Suppressor macrophage (primary cell): ENCODE data around the gene FAN1.
A peak's percentile ranks its signal among the peaks of the same experiment; 100 is the strongest.
"Not testable (repeated sequence)": the region's sequence is repeated elsewhere in the genome, so short reads cannot be mapped to it uniquely, and the experiment has no call there.

Source experiments
- DNase-seq, 4 experiments: peaks; one replicate each; pipeline ENCODE4 v3.0.0-alpha.2; 2020 to 2022
- total RNA-seq, 17 experiments: gene quantifications; one replicate each; lab custom pipeline; 2026; ENCODE audit warnings: mixed read lengths in 6 of 17, inconsistent platforms in 3 of 17; lab: John Stamatoyannopoulos, UW

The FAN1 gene
- 3.1 to 45.1 (median 21.1) reads per million in 17 experiments for total RNA-seq

DNA sequence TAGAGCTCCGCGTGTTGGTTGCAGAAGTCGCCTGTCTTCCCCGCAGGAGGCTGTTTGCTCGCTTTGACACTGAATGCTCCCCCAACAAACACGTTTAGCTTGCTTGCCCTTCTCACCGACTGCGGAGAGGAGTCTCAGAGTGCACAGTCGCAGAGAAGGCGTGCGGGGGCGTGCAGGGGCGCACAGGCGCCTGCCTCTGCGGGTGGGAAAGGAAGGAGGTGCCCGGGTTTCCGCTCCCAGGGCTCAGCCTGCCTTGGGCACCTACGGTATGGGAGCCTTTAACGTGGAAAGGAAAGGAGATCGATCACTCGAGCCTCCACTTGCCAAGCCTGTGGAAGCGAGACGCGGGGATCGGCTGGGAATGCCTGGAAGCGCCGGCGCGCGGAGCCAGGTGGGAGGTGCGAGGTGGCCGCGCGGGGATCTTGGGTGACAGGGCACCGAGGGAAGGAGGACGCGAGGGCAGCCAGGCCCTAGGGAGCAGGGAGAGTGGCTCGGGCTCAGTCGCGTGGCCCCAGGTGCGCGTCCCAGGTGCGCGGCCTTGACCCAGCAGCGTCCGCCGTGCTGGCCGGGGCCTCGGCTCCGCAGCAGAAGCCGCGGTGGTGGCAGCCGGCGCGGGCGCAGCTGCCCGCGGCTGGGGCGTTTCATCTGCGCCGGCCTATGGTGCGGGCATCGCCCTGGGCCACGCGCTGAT is at the start of gene FAN1:
Gene FAN1 (plus strand): TSS at position 419 of the 691 bp plus-strand sequence. CDS start 749 bp downstream, outside the sequence.
- DNase-seq: peak; percentile 78 to 90 (median 84)

DNA sequence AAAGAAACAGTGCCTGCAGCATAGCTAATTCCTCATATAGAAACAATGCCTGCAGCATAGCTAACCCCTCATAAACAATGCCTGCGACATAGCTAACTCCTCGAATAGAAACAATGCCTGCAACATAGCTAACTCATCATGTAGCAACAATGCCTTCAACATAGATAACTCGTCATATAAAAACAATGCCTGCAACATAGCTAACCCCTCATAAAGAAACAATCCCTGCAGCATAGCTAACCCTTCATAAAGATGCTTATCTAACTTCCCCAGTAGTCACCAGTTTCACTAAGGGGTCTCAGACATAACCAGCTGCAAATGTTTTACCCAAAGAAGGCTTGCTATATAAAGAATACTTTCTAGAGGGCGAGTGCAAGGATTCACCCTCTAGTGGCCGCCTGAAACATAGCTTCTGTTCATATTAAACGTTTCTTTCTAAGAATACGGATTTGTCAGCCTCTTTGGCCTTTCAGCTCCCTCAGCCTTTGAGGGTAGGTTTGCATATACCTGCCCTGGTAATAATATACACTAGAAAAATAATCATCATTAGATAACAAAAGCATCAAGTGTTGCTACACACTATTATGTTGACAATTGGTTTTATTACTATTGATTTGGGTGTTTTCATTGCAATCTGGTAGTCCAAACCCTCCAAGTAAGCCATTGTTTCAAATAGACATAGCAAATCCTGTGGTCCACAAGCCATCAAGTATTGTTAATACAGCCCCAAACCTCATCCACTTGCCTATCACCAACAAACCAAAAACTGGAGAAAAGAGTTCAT is 44.4 kb upstream of the FAN1 start:
- peak; percentile 9 to 34 (median 29) for DNase-seq

DNA sequence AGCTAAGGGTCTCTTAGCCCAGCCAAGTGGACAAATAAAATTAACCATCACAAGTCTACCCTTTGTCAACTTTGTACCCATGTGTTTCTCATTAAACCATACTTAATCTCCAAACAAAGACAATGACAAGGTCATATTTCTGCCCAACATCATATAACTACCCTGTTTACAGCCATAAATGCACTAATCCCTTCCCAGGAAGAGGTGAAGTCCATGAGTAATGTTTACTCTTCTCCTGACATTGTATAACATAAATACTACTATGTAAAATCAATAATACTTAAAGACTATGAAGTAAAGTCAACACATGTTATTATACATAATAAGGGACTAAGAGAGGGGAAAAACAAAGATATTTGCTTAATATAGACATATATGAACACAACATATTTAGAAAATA is 38.5 kb upstream of the FAN1 start:
- no peak for DNase-seq

DNA sequence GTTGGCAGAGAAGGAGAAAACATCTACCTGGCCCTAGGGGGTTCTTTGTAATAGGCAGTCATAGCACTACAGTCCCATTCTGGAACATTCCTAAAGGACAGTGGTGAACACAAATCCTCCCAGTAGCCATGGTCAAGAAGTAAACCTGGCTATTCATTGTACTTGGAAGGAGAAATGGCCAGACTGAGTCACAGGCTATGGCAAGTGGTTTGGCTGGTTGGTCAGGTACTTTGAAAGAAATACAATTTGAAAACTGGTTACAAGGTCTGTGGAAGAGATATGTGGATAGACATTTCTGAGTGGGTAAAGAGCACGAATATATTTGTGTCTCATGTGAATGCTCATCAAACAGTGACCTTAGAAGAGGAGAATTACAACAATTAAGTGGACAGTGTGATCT is 33.0 kb upstream of the FAN1 start:
- no peak for DNase-seq

DNA sequence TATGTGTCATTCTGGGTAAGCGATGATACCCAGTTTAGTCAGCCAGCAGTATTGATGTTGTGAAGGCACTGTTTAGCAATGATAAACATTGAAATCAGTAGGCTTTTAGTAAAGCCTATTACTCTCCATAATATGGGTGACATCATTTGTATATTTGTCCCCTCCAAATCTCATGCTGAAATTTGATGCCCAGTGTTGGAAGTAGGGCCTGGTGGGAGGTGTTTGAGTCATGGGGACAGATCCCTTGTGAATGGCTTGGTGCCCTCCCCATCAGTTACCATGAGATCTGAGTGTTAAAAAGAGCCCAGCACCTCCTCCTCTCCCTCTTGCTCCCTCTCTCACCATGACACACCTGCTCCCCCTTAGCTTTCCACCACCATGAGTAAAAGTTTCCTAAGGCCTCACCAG is 31.4 kb upstream of the FAN1 start:
- no peak for DNase-seq

DNA sequence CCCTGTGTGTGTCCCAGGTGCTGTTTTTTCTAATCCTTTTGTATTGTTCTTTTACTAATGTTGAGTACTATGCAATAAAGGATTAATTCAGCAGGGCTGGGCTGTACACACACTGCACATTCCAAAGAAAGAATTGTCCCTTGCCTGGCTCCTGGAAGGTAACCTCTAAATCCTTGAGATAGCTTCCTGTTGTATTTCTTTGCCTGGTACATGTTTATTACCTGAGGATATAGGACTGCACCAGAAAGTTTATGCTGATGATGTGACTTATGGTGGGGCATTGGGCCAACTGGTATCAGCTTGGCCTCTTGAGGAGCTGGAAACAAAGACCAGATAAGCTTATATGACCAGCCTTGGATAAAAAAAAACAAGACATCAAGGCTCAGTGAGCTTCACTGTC is 26.6 kb upstream of the FAN1 start:
- no peak for DNase-seq

DNA sequence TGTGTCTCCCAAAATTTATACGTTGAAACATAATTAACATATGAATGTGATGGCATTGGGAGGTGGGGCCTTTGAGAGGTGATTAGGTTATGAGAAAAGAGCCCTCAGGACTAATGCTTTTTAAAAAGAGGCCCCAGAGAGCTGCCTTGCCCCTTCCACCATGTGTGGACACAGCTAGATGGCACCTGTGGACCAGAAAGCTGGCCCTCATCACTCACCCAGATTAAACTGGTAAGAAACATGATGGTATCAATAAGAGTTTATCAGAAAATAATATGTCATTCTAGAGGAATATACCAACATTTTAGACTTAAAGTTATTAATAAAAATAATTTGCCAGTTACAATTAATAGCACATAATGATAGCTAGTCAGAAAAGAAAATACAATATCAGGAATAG is 25.2 kb upstream of the FAN1 start:
- DNase-seq: no peak

DNA sequence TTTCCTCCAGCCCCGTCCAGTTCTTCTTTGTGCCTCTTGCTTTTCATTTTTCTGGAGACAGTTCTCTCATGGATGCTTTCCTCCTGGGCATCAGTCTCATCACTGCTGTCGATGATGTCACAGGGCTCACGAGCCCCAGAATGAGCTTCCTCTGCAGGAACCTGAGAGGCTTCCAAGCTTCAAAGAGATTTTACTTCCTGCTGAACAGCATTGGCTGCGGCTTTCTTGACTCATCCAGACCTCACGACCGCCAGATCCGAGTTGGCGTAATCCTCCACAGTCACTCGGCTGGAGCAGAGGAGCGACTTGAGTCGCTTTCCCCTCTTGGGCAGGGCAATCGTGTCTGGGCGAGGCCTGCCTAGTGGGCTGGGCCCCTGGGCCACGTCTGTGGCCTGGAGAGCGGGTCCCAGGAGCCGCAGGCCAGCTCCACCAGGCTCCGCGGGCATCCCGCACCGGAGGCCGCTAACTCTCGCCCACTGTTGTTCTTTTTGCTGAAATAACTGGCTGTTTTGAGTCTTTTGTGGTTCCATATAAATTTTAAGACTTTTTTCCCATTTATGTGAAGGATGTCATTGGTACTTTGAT is 20.8 kb upstream of the FAN1 start:
- peak in 1 of 4 experiments; percentile 15 for DNase-seq

DNA sequence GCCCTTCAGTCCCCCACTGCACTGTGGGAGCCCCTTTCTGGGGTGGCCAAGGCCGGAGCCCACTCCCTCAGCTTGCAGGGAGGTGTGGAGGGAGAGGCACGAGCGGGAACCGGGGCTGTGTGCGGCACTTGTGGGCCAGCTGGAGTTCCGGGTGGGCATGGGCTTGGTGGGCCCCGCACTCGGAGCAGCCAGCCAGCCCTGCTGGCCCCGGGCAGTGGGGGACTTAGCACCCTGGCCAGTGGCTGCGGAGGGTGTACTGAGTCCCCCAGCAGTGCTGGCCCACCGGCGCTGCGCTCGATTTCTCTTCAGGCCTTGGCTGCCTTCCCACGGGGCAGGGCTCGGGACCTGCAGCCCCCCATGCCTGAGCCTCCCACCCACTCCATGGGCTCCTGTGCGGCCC is 20.0 kb upstream of the FAN1 start:
- not testable (repeated sequence) for DNase-seq

DNA sequence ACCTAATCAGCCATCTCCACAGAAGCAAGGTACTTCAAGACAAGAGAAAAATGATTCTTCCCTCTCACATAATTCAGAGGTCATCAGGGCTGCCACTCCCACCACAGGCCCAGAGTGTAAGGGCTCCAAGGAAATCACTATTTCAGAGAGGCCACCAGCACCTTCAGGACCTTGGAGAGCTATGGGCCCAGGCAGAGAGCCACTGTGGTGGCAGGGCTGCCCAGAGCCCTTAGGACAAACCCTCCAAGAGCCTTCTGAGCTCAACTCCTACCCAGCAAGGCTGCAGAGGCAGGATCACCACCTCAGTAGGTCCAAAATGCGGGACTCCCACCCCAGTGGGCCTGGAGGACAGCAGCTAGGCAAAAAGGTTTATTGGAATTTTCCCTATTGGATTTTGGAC is 17.9 kb upstream of the FAN1 start:
- DNase-seq: peak in 1 of 4 experiments; percentile 33

DNA sequence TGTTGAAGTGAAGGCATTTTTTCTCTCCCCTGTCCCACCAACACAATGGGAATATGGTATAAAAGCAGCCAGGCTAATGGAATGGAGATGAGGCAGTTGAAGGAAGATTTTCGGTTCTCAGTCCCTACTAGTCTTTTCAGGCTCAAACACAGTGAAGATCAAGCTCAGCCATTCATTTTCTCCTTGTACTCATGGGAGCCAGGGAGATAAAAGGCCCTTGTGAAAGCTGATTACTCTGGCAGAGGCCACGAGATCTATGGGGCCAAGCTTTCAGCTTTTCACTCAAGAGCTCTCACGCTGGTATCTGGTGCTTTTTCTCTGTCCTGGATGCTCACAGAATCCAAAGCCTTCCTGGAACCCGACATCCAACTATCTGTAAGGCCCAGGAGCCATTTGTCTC is 14.5 kb upstream of the FAN1 start:
- no peak for DNase-seq

DNA sequence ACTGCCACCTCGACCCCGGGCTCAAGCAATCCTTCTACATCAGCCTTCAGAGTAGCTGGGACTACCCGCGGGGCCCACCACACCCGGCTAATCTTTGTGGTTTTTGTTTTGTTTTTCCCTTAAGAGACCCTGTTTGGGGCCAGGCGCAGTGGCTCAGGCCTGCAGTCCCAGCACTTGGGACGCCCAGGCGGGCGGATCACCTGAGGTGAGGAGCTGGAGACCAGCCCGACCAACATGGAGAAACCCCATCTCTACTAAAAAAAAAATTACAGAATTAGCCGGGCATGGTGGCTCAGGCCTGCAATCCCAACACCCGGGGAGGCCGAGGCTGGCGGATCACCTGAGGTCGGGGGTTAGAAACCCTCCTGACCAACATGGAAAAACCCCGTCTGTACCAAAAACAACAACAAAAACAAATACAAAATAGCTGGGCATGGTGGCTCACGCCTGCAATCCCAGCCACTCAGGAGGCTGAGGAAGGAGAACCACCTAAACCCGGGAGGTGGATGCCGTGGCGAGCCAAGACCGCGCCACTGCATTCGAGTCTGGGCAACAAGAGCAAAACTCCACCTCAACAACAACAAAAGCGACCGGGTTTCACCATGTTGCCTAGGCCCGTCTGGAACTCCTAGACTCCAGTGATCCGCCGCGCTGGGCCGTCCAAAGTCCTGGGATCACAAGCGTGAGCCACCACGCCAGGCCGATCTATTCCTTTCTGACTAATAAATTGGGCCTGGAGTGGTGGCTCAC is 8.1 kb upstream of the FAN1 start:
- DNase-seq: no peak

DNA sequence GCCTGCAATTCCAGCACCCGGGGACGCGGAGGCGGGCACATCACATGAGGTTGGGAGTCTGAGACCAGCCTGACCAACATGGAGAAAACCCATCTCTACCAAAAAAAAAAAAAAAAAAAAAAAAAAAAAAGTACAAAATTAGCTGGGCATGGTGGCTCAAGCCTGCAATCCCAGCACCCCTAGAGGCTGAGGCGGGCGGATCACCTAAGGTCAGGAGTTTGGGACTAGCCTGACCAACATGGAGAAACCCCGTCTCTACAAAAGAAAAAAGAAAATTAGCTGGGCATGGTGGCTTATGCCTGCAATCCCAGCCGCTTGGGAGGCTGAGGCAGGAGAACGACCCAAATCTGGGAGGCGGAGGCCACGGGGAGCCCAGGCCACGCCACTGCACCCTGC is 7.5 kb upstream of the FAN1 start:
- no peak for DNase-seq

DNA sequence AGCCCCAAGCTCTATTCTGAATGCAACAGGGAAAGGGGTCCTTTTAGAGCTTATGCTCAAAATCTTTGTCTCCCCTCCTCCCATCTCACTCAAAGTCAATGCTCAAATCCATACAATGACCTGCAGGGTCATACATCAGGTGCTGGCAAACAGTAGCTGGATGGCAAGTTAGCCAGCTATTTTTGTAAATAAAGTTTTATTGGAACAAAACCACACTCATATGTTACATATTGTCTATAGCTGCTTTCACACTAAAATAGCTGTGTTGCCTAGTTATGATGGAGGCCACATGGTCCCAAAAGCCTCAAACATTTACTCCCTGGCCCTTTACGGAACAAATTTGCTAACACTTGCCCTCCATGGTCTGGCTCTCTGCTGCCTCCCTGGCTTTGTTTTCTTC is 1.8 kb upstream of the FAN1 start:
- no peak for DNase-seq

DNA sequence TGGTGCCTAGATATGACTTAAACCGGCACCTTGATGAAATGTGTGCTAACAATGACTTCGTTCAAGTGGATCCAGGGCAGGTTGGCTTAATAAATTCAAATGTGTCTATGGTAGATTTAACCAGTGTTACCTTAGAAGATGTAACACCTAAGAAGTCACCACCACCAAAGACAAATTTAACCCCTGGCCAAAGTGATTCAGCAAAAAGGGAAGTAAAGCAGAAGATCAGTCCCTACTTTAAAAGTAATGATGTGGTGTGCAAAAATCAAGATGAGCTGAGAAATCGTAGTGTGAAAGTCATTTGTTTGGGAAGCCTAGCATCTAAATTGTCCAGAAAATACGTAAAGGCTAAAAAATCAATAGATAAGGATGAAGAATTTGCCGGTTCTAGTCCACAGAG is 1.1 kb downstream of the FAN1 start:
- no peak for DNase-seq

DNA sequence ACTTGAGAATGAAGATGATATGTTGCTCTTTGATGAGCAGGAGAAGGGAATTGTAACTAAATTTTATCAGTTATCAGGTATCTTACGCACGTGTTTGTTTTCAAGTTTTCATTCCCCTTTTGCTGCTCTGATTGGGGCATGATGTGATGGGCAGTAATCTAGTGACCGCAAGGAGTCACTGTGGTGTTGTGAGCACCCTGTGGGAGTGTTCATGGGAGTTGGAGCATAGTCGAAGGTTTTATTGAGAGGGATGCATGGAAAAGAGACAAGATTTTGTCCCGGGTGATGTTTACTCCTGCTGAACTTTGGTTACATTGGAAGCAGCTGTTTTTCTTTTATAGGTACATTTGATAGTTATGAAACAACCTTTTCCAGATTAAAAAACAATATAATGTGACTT is 2.1 kb downstream of the FAN1 start:
- no peak for DNase-seq

DNA sequence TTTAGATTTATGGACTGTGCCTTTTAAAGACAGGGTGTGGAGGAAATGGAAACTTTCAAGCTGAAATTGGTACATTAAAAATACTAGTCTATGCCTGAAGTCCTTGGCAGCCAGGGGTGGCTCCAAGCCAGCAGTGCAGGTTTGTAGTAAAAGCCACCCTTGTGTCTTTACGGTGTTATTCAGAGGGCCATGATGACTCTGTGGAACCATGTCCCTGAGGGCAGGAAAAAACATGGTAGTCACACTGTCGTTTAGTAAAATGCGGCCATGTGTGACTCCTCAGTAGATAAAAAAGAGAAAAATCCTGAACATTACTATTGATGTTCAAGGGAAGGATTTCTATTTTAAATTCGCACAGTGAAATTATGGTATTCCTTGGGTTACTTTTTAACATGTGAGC is 2.7 kb downstream of the FAN1 start:
- no peak for DNase-seq

DNA sequence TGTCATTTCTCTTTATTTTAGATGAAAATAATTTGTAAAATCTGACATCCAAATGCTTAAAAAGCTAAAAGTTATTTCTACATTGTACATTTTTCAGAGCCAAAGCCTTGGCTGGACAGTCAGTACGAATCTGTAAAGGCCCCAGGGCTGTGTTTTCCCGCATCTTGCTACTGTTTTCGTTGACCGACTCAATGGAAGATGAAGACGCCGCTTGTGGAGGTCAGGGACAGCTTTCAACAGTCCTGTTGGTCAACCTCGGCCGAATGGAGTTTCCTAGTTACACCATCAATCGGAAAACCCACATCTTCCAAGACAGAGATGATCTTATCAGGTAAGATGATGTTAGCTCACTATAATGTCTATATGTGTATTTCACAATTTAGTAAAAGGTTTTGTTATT is 10.0 kb downstream of the FAN1 start:
- DNase-seq: no peak

DNA sequence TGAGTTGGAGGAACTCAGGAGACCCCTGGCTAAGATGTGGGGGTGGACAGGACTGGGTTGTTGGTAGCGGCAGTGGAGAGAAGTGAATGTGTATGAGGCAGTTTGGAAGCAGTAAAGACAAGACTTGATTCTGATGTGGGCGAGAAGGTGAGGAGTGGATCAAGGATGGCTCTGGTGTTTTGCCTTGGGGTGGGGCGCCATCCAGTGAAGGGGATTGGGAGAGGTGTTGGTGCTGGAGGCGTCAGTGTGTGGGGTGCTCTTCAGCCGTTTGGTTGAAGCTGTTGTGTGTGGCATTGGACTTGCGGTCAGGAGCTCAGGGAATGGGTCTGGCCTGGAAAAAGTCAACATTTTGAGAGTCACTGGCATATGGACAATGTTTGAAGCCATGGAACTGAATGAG is 13.3 kb downstream of the FAN1 start:
- no peak for DNase-seq

DNA sequence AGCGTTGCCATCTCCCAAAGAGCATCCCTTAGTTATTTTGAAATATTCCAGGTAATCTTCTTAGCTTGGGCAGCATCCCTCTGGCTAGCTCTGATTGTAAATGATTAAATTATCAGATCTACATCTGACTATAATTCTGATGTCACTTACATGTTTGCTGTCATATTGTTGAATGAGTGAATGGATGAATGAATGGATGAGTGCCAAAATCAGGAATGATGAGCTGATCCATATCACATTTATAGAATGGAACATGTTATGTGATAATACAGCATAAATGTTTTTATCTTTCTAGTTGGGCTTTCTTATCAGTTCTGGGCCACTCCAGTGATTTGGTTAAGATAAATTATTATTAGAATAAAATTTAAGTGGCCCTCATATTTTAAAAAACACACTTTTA is 14.0 kb downstream of the FAN1 start:
- no peak for DNase-seq

DNA sequence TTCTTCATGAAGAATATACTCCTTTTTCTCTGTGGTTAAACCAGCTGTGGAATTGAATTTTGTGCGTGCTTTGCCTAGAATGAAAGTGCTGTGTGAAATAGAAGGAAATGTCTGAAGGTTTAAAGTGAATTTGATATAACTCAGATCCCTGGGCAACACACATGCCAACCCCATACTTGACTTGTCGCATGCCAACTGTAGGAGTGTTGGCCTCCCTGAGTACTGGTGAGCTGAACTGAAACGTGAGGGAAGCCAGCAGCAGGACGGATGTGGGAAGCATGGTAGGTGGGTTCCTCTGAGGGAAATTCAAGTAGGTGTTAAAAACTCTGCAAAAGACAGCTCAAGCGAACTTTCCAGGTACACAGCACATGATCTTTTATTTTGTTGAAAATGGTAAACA is 14.7 kb downstream of the FAN1 start:
- DNase-seq: no peak

DNA sequence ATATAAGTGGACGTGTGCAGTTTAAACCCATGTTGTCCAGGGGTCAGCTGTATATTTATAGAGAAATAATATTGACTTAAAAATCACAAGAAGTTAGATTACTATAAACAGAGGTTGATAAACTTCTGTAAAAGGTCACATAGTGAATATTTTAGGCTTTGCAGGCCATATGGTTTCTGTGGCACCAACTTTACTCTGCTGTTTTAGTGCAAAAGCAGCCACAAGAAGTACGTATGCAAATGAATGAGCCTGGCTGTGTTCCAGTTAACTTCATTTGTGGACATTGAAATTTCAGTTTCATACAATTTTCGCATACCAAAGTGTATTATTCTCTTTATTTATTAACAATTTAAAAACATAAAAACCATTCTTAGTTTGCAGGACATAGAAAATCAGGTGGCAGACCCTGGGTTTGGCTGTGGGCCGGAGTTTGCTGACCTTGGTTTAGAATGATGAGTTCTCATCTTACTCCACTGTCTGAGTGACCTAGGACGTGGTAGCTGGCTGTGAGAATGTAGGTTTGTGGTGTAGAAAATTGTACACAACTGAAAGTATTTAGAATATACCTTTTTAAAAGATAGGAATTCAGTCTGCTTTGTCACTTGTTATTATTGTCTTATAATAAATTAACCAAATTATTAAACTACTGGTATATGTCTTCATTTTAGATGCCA is 16.3 kb downstream of the FAN1 start:
- no peak for DNase-seq

DNA sequence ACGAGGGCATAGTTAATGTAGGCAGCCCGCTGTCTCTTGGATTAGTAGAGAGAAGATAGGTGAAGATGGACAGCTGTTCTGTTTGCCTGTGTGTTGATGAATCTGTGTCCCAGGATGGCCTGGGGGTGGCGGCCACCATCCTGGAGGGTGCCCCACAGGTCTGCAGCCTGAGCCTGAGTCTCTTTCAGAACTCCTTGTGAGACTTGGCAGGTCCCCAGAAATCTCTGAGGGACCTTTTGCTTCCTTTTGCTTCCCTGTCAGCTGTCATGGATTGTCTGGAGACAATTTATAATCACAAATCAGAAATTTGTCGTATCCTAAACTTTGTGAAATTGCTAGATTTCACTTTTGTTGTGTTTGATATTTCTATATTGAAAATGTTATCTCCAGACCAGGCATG is 17.4 kb downstream of the FAN1 start:
- no peak for DNase-seq
